22Rv1 (cell line): ENCODE measurements around the gene LMO4.

ENCODE experiments used
- CTCF ChIP-seq: fragments of 450-650 bp; IDR thresholded peaks from 2 replicates; pipeline ENCODE4 v1.5.1; 2017; ENCODE audit warnings: mild to moderate bottlenecking
- ZFX ChIP-seq: fragments of 450-650 bp; IDR thresholded peaks from 2 replicates; pipeline ENCODE4 v1.6.1; 2017; ENCODE audit warnings: antibody characterized with exemption, borderline replicate concordance

GRCh38 chr1:87394982-87395381 lies 66.3 kb downstream of the LMO4 start:
- TF ChIP-seq CTCF (no peak), ZFX (no peak)
